C1 segment of cervical spinal cord (tissue), 14 donors: Measurements from ENCODE around the gene UBE2D2.
"Not testable (repeated sequence)": the region's sequence is repeated elsewhere in the genome, so short reads cannot be mapped to it uniquely, and the experiment has no call there.

Experiments used
- DNase-seq, 14 donors: peaks; one replicate each; lab custom pipeline; 2025; lab: John Stamatoyannopoulos, UW

Gene UBE2D2

DNA sequence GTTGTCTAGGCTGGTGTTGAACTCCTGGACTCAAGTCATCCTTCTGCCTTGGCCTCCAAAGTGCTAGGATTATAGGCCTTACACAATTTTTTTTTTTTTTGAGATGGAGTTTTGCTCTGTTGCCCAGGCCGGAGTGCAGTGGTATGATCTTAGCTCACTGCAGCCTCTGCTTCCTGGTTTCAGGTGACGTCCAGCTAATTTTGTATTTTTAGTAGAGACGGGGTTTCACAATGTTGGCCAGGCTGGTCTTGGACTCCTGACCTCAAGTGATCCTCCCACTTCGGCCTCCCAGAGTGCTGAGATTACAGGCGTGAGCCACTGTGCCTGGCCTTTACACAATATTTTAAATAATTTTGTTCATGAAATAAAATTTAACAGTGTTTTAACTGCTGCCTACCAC, 21.0 kb downstream of the UBE2D2 start:
- not testable (repeated sequence) for DNase-seq

DNA sequence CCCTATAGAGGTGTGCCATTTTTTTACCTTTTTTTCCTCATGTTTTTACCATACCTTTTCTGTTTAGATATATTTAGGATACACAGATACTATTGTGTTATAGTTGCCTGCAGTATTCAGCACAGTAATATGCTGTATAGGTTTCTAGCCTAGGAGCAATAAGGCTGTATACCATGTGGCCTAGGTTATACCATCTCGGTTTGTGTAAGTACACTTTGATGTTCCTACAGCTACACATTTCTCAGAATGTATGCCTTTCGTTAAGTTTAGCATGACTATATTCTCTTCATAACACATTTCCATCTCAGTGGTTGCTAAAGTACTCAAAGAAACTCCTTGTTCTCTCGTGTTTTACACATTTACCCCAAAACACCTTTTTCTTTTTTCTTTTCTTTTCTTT, 23.0 kb downstream of the UBE2D2 start:
- no peak for DNase-seq

GRCh38 chr5:139588116-139588515, 27.0 kb downstream of the UBE2D2 start:
- DNase-seq, result not testable (repeated sequence)

GRCh38 chr5:139588962-139589361, 27.8 kb downstream of the UBE2D2 start:
- DNase-seq, result no peak

GRCh38 chr5:139592289-139592688, 31.1 kb downstream of the UBE2D2 start:
- no peak for DNase-seq

DNA sequence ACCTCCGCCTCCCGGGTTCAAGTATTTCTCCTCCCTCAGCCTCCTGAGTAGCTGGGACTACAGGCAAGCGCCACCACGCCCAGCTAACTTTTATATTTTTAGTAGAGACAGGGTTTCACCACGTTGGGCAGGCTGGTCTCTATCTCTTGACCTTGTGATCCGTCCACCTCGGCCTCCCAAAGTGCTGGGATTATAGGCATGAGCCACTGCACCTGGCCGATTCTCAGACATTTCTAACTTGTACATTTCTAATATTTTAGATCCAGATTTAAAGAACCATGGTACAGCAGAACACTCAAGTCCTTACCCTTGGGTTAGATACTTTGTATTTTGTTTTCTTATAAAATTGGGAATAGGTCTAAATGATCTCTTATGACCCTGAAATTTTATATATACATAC, 31.9 kb downstream of the UBE2D2 start:
- DNase-seq, result not testable (repeated sequence)

GRCh38 chr5:139593716-139594319, 32.7 kb downstream of the UBE2D2 start:
- DNase-seq, result no peak

DNA sequence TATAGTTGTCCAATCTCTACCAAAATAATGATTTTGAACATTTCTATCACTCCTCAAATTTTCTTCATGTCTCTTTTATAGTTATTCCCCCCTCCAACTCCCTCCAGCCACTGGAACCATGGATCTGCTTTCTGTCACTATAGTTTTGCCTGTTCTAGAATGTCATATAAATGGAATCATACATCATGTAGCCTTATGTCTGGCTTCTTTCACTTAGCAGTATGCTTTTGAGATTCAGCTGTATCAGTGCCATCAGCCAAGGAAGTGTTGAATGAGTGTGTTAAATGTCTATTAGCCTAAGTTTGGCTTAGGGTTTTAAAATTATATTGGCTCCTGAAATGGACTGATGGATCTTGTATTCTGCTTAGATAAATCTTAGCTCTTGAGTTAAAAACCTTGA, 36.0 kb downstream of the UBE2D2 start:
- no peak for DNase-seq

DNA sequence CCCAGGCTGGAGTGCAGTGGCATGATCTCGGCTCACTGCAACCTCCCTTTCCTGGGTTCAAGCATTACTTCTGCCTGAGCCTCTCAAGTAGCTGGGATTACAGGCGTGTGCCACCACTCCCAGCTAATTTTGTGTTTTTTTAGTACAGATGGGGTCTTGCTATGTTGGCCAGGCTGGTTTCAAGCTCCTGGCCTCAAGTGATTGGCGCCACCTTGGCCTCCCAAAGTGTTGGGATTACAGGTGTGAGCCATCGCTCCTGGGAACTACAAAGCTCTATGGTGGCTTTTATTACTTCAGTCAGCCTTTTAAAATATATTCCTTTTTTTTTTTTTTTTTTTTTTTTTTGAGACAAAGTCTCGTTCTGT, 37.4 kb downstream of the UBE2D2 start:
- not testable (repeated sequence) for DNase-seq

- no peak for DNase-seq
Observed at GRCh38 chr5:139600336-139600949, 39.3 kb downstream of the UBE2D2 start.

DNA sequence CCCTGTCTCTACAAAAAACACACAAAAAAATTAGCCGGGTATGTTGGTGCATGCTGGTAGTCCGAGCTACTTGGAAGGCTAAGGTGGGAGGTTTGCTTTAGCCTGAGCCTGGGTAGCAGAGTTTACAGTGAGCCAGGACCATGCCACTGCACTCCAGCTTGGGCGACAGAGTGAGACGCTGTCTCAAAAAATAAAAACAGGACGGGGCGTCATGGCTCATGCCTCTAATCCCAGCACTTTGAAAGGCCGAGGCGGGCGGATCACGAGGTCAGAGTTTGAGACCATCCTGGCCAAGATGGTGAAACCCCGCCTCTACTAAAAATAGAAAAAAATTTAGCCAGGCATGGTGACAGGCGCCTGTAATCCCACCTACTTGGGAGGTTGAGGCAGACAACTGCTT, 40.3 kb downstream of the UBE2D2 start:
- no peak for DNase-seq

DNA sequence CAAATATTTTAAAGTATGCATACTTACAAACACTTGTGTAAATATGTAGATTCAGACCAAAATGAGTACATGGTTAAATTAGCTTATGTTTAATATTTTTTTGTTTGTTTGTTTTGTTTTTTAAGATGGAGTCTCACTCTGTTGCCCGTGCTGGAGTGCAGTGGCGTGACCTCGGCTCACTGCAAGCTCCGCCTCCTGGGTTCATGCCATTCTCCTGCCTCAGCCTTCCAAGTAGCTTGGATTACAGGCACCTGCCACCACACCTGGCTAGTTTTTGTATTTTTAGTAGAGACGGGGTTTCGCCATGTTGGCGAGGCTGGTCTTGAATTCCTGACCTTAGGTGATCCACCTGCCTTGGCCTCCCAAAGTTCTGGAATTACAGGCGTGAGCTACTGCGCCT, 40.8 kb downstream of the UBE2D2 start:
- DNase-seq, result not testable (repeated sequence)

DNA sequence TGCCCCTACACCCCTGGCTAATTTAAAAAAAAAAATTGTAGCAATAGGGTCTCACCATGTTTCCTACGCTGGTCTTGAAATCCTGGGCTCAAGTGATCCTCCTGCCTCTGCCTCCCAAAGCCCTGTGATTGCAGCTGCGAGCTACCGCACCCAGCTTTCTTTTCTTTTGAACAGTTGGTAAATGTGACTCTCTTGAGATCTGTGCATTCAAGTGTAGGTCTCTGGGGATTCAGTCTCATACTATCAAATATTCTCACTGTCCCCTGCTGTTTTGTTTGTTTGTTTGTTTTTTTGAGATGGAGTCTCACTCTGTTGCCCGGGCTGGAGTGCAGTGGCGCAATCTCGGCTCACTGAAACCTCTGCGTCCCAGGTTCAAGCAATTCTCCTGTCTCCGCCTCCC, 44.7 kb downstream of the UBE2D2 start:
- no peak for DNase-seq

- no peak for DNase-seq
Observed at GRCh38 chr5:139611703-139612584, 50.8 kb downstream of the UBE2D2 start.

- no peak for DNase-seq
Observed at GRCh38 chr5:139619861-139620260, 58.7 kb downstream of the UBE2D2 start.

- not testable (repeated sequence) for DNase-seq
Observed at GRCh38 chr5:139625398-139625797, 64.3 kb downstream of the UBE2D2 start.

GRCh38 chr5:139630855-139631254, 69.7 kb downstream of the UBE2D2 start:
- DNase-seq, result no peak

- DNase-seq, result no peak
Observed at GRCh38 chr5:139631520-139632165, 70.5 kb downstream of the UBE2D2 start.

DNA sequence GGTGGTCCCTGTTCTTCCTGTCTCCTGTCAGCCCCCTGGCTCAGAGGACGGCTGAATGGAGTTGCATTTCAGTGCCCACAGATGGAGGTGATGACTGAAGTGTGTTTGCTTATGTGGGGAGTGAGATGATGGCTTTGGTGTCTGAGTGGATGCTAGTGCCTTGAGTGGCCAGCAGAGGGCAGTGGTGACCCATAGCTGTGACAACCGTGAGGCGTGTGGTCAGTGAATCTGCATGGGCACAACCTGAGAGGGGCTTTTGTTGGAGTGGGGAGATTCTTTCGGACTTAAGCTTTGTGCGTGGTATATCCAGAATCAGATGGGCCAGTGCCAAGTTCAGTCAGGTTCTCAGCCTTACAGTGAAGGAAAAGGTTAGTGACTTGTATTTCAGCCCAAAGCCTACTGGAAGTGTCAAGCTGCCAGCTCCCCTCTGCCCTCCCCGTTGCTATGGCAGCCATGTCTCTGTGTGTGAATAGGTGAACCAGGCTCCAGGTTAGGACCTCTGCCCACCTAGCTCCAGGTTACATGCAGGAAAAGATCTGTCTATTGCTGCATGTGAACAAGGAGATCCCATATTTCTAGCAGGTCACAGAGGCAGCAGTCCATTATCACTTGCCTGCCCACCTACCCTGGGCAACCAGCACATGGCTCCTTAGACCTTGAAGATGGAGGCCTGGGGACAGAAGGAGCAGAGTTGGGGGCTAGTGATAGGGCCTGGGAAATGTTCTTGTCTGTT, 72.3 kb downstream of the UBE2D2 start:
- peak in 7 of 14 donors; percentile 36 to 79 (median 65) for DNase-seq

- DNase-seq, result no peak
Observed at GRCh38 chr5:139634028-139634325, 72.8 kb downstream of the UBE2D2 start.

- no peak for DNase-seq
Observed at GRCh38 chr5:139634541-139634940, 73.4 kb downstream of the UBE2D2 start.

DNA sequence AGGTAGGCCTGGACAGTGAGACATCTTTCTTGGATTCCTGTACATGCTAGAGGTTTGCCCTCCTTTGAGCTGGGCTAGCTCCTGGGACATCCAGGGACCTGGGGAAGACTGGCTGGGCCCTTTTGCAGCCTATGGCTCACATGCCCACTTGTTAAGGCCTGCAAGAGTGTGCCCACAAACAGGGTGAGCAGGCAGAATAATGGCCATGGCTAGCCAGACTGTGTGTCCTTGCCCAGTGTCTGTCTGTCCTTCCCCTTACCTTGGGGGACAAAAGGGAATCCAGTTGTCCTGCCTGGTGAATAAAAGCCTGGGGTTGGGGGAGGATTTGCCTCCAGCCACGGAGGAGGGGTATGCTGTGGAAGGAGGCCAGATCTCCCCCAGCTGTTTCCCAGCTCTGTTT, 74.1 kb downstream of the UBE2D2 start:
- no peak for DNase-seq
